ENCODE results near the gene STRADB. TPM values are rescaled to one million over a fixed set of nuclear protein-coding genes. Genes with fewer than 3 reads are reported as not detected.

Gene STRADB
- total and polyA plus RNA-seq, 8 donors, result 8.1 to 19.1 (median 11.7) TPM

- Histone ChIP-seq H3K27me3 (no peaks in the 10 kb centered on the region), H3K27ac (no peak overlapping the region), H3K4me1 (no peaks in the 10 kb centered on the region), H3K9me3 (peaks cover 0 to 2% (median 0%) of the 10 kb centered on the region in 4 donors), H3K36me3 (no peaks in the 10 kb centered on the region), H3K4me3 (no peak overlapping the region)
- FAIRE-seq (no peak), ATAC-seq (no peak), DNase-seq (no peak)
- WGBS, 2 donors, result 75 to 86% methylated on average over 5 of the region's 5 CpGs
- intact Hi-C loops (cut with DNase I), result no loop called here
- TF ChIP-seq, protein P1, sequence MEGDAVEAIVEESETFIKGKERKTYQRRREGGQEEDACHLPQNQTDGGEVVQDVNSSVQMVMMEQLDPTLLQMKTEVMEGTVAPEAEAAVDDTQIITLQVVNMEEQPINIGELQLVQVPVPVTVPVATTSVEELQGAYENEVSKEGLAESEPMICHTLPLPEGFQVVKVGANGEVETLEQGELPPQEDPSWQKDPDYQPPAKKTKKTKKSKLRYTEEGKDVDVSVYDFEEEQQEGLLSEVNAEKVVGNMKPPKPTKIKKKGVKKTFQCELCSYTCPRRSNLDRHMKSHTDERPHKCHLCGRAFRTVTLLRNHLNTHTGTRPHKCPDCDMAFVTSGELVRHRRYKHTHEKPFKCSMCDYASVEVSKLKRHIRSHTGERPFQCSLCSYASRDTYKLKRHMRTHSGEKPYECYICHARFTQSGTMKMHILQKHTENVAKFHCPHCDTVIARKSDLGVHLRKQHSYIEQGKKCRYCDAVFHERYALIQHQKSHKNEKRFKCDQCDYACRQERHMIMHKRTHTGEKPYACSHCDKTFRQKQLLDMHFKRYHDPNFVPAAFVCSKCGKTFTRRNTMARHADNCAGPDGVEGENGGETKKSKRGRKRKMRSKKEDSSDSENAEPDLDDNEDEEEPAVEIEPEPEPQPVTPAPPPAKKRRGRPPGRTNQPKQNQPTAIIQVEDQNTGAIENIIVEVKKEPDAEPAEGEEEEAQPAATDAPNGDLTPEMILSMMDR (IDR thresholded peaks at IDR 0.05), result no peak
Measured at GRCh38 chr2:201522965-201523364, 71.4 kb downstream of the STRADB start.

GRCh38 chr2:201523506-201523905, 72.0 kb downstream of the STRADB start:
- H3K27me3 ChIP-seq, result no peaks in the 10 kb centered on the region
- no peak for ATAC-seq
- H3K9me3 ChIP-seq, result peaks cover 0 to 2% (median 0%) of the 10 kb centered on the region in 4 donors
- H3K4me1 ChIP-seq, result no peaks in the 10 kb centered on the region
- H3K27ac ChIP-seq, result no peak overlapping the region
- intact Hi-C loops (cut with DNase I), result no loop called here
- no peak for FAIRE-seq
- TF ChIP-seq, protein P1 (IDR thresholded peaks at IDR 0.05), result no peak
- no peaks in the 10 kb centered on the region for H3K36me3 ChIP-seq
- H3K4me3 ChIP-seq, result no peak overlapping the region
- WGBS, 2 donors, result 0 to 56% methylated on average over 1 of the region's 1 CpG
- DNase-seq, result no peak

Other genes with a start within 250 kb of the STRADB start
- gene CASP8, start 191.2 kb upstream of the STRADB start, total RNA-seq, result 10 to 100 TPM in 1 of 6 donors, 1 to 10 TPM in 5; 4.8 to 13.5 (median 9.1) TPM
- 1 to 10 TPM; 4.5 to 5.7 TPM for gene CASP8, start 191.2 kb upstream of the STRADB start, polyA plus RNA-seq
- 1 to 10 TPM in 1 of 6 donors, under 1 TPM in 5; 0.28 to 1.2 (median 0.63) TPM for gene FLACC1, start 94.4 kb upstream of the STRADB start, total RNA-seq
- gene FLACC1, start 94.4 kb upstream of the STRADB start, polyA plus RNA-seq, result under 1 TPM; 0.38 to 0.54 TPM
- 10 to 100 TPM; 17.0 to 33.6 (median 20.4) TPM for gene TRAK2, start 282 bp upstream of the STRADB start, total RNA-seq
- 1 to 10 TPM; 8.9 to 9.7 TPM for gene TRAK2, start 282 bp upstream of the STRADB start, polyA plus RNA-seq
- 1 to 10 TPM; 3.0 to 9.6 (median 4.7) TPM for gene TMEM237, start 191.8 kb downstream of the STRADB start, total RNA-seq
- 1 to 10 TPM; 4.3 to 5.5 TPM for gene TMEM237, start 191.8 kb downstream of the STRADB start, polyA plus RNA-seq
- under 1 TPM in 2 of 6 donors, not detected in 4; 0.06 to 0.19 TPM for gene MPP4, start 246.9 kb downstream of the STRADB start, total RNA-seq
- gene MPP4, start 246.9 kb downstream of the STRADB start, polyA plus RNA-seq, result under 1 TPM in 1 of 2 donors, not detected in 1; 0.09 TPM